Loucy (cell line): ENCODE results near the gene SMCHD1.

ENCODE experiments used
- H2AFZ ChIP-seq: fragments of 200-600 bp; sonication (generic); 2 replicates; pipeline ENCODE4 v1.6.0; 2016; ENCODE audit warnings: antibody characterized with exemption, mild to moderate bottlenecking, low read length, moderate library complexity
- H3F3A ChIP-seq: fragments of 200-600 bp; 2 replicates; pipeline ENCODE4 v1.6.0; 2016; ENCODE audit warnings: antibody characterized with exemption, low read depth, mild to moderate bottlenecking
- H3K27me3 ChIP-seq: fragments of 200-600 bp; sonication (generic); 2 replicates; pipeline ENCODE4 v1.6.1; 2014; ENCODE audit warnings: low read length, mild to moderate bottlenecking; ENCODE audit not compliant: insufficient read depth, poor library complexity, severe bottlenecking
- H3K36me3 ChIP-seq: fragments of 200-600 bp; sonication (generic); 2 replicates; pipeline ENCODE4 v1.6.1; 2016; ENCODE audit warnings: low read length; ENCODE audit not compliant: insufficient read depth
- H3K4me1 ChIP-seq: fragments of 200-600 bp; sonication (generic); 2 replicates; pipeline ENCODE4 v1.5.1; 2014; ENCODE audit warnings: low read length, mild to moderate bottlenecking; ENCODE audit not compliant: insufficient read depth, poor library complexity, severe bottlenecking
- H3K4me2 ChIP-seq: fragments of 200-600 bp; sonication (generic); 2 replicates; pipeline ENCODE4 v1.6.0; 2014; ENCODE audit warnings: antibody characterized with exemption, low read length, low read depth, mild to moderate bottlenecking; ENCODE audit not compliant: poor library complexity, severe bottlenecking
- H3K4me3 ChIP-seq: fragments of 200-600 bp; sonication (generic); 2 replicates; pipeline ENCODE4 v1.5.1; 2014; ENCODE audit warnings: low read length, mild to moderate bottlenecking, mixed read lengths; ENCODE audit not compliant: poor library complexity, severe bottlenecking
- H3K79me2 ChIP-seq: fragments of 200-600 bp; sonication (generic); 2 replicates; pipeline ENCODE4 v1.6.1; 2014; ENCODE audit warnings: low read length; ENCODE audit not compliant: insufficient read depth
- H3K9ac ChIP-seq: fragments of 200-600 bp; sonication (generic); 2 replicates; pipeline ENCODE4 v1.6.0; 2014; ENCODE audit warnings: mild to moderate bottlenecking, low read depth, low read length, moderate library complexity; ENCODE audit not compliant: poor library complexity, severe bottlenecking
- H3K9me2 ChIP-seq: fragments of 200-600 bp; sonication (generic); replicated peaks from 2 replicates; pipeline ENCODE4 v1.6.1; 2016; ENCODE audit warnings: low read depth, low read length, mixed read lengths
- H3K9me3 ChIP-seq: fragments of 200-600 bp; sonication (generic); 2 replicates; pipeline ENCODE4 v1.6.1; 2014; ENCODE audit warnings: mild to moderate bottlenecking, antibody characterized with exemption, low read length, low read depth; ENCODE audit not compliant: insufficient read depth
- H4K20me1 ChIP-seq: fragments of 200-600 bp; sonication (generic); 2 replicates; pipeline ENCODE4 v1.6.0; 2014; ENCODE audit warnings: antibody characterized with exemption, low read length, mild to moderate bottlenecking; ENCODE audit not compliant: insufficient read depth, poor library complexity, severe bottlenecking
- EZH2phosphoT487 ChIP-seq: fragments of 200-600 bp; IDR thresholded peaks from 2 replicates; pipeline ENCODE4 v1.6.1; 2018; ENCODE audit warnings: antibody characterized with exemption, mild to moderate bottlenecking, moderate library complexity, borderline replicate concordance
- TF ChIP-seq, protein P1 (sequence below): fragments of 200-600 bp; sonication (generic); conservative IDR thresholded peaks from 2 replicates; pipeline ENCODE4 v1.5.1; 2014; ENCODE audit warnings: mild to moderate bottlenecking, antibody characterized with exemption, low read length

SMCHD1 gene

GRCh38 chr18:2774669-2775068, 119.1 kb downstream of the SMCHD1 start:
- Histone ChIP-seq H3F3A (no peaks in the 10 kb centered on the region), H3K27me3 (no peaks in the 10 kb centered on the region), H3K9ac (no peak overlapping the region), H3K9me3 (no peaks in the 10 kb centered on the region), H3K4me2 (no peak overlapping the region), H3K4me1 (peaks cover 8% of the 10 kb centered on the region), H3K36me3 (peaks cover 95% of the 10 kb centered on the region), H4K20me1 (no peaks in the 10 kb centered on the region), H3K9me2 (no peaks in the 10 kb centered on the region), H3K4me3 (no peak overlapping the region), H2AFZ (no peak overlapping the region), H3K79me2 (no peaks in the 10 kb centered on the region)
- TF ChIP-seq, protein P1, sequence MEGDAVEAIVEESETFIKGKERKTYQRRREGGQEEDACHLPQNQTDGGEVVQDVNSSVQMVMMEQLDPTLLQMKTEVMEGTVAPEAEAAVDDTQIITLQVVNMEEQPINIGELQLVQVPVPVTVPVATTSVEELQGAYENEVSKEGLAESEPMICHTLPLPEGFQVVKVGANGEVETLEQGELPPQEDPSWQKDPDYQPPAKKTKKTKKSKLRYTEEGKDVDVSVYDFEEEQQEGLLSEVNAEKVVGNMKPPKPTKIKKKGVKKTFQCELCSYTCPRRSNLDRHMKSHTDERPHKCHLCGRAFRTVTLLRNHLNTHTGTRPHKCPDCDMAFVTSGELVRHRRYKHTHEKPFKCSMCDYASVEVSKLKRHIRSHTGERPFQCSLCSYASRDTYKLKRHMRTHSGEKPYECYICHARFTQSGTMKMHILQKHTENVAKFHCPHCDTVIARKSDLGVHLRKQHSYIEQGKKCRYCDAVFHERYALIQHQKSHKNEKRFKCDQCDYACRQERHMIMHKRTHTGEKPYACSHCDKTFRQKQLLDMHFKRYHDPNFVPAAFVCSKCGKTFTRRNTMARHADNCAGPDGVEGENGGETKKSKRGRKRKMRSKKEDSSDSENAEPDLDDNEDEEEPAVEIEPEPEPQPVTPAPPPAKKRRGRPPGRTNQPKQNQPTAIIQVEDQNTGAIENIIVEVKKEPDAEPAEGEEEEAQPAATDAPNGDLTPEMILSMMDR: no peak
- no peak for TF ChIP-seq EZH2phosphoT487

GRCh38 chr18:2776601-2777000, 121.1 kb downstream of the SMCHD1 start:
- no peak overlapping the region for H2AFZ ChIP-seq
- no peaks in the 10 kb centered on the region for H3K9me2 ChIP-seq
- no peaks in the 10 kb centered on the region for H4K20me1 ChIP-seq
- H3K36me3 ChIP-seq: peaks cover 87% of the 10 kb centered on the region
- no peaks in the 10 kb centered on the region for H3K9me3 ChIP-seq
- H3F3A ChIP-seq: no peaks in the 10 kb centered on the region
- no peaks in the 10 kb centered on the region for H3K79me2 ChIP-seq
- H3K27me3 ChIP-seq: no peaks in the 10 kb centered on the region
- H3K4me3 ChIP-seq: no peak overlapping the region
- H3K4me2 ChIP-seq: no peak overlapping the region
- peaks cover 8% of the 10 kb centered on the region for H3K4me1 ChIP-seq
- H3K9ac ChIP-seq: no peak overlapping the region
- TF ChIP-seq, protein P1: no peak
- no peak for TF ChIP-seq EZH2phosphoT487

DNA sequence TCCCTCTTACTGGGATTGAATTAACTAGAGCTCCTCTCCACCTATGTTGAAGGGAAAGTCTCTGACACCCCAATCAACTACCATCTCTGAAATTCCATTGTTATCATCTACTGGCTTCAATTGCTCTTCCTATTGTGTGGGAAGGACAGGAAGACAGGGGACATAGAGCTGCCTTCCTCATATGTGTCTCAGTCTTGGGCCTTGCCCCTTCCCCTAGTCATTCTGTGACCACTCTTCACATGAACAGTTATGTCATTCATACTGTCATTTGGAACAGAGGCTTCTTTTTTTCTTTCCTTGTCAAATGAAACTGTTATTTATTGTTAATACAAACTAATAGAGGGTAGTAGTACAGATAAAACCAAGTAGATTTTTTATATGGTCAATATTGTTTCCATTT, 121.7 kb downstream of the SMCHD1 start:
- H3K4me3 ChIP-seq: no peak overlapping the region
- H3F3A ChIP-seq: no peaks in the 10 kb centered on the region
- no peaks in the 10 kb centered on the region for H3K79me2 ChIP-seq
- H3K27me3 ChIP-seq: no peaks in the 10 kb centered on the region
- peaks cover 8% of the 10 kb centered on the region for H3K4me1 ChIP-seq
- TF ChIP-seq, protein P1: no peak
- TF ChIP-seq EZH2phosphoT487: no peak
- no peaks in the 10 kb centered on the region for H3K9me2 ChIP-seq
- H3K9ac ChIP-seq: no peak overlapping the region
- H4K20me1 ChIP-seq: no peaks in the 10 kb centered on the region
- peaks cover 86% of the 10 kb centered on the region for H3K36me3 ChIP-seq
- H3K9me3 ChIP-seq: no peaks in the 10 kb centered on the region
- no peak overlapping the region for H3K4me2 ChIP-seq
- no peak overlapping the region for H2AFZ ChIP-seq
